ENCODE data around the gene OSMR. TPM values are rescaled to one million over a fixed set of nuclear protein-coding genes. Genes with fewer than 3 reads are reported as not detected.
A peak's percentile ranks its signal among the peaks of the same experiment; 100 is the strongest.

The OSMR gene
- polyA plus RNA-seq, 1 donor from 2014 or later, result not detected

DNA sequence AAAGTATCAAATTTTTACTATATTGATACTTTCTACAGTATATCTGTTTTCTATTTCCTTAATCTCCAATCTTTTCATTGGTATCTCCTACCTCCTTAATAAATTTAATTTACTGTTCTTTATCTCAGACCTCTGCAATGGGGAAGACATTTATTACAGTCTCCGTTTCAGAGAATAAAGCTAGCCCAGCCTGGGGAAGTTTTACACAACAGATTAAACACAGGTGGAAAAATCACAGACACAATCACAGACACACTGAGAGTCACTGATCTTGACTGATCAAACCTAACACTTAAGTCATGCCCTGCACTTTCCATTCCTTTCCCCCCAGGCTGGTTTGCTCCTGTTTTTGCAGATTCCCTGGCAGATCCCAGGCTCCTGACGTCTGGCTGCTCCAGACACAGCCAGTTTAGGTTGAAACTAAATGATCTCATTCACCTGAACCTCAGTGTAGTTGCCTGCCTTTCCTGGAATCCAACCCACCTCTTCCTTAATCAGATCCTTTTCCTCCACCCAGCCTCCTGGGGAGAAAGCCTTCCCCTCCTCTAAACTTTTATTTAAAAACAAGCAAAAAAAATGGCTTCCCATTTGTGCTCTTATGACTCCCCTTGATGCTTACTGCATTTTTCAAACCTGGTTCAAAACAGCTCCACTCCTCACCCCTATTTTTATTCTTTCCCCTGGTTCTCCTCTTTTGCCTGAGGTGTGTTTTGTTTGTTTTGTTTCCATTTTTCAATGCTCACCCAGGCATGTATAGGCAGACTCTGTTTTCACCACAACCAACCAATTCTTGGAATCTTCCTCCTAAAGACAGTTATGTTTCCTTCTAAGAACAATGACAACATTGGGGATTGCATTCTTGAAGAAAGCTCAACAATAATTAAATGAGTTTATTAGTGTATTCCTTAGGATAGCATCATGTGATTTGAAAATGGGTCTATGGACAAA lies 29.5 kb upstream of the OSMR start:
- Mint-ChIP-seq H3K4me3 (no peak overlapping the region), H3K36me3 (no peaks in the 10 kb centered on the region), H3K27ac (no peak overlapping the region), H3K27me3 (peaks cover 6% of the 10 kb centered on the region), H3K9me3 (no peaks in the 10 kb centered on the region), H3K4me1 (peaks cover 0 to 1% (median 0%) of the 10 kb centered on the region in 3 donors)

- Mint-ChIP-seq H3K27ac (no peak overlapping the region), H3K36me3 (no peaks in the 10 kb centered on the region), H3K4me1 (peaks cover 0 to 1% (median 0%) of the 10 kb centered on the region in 3 donors), H3K9me3 (no peaks in the 10 kb centered on the region), H3K27me3 (no peaks in the 10 kb centered on the region), H3K4me3 (no peak overlapping the region)
These were observed 24.1 kb upstream of the OSMR start for GRCh38 chr5:38821679-38822078.

DNA sequence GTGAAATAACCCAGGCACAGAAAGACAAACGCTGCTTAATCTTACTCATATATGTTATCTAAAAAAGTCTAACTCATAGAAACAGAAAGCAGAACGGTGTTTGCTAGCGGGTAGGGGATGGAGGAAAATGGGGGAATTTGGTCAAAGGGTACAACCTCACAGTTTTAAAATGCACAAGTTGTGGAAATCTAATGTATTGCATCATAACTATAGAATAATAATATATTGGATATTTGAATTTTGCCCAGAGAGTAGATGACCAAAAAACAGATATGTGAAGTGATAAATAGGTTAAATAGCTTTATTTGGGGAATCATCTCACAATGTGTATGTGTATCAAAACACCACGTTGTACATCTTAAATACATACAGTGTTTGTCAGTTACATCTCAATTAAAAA lies 22.3 kb upstream of the OSMR start:
- Mint-ChIP-seq H3K9me3 (peaks cover 0 to 1% (median 0%) of the 10 kb centered on the region in 3 donors), H3K27ac (no peak overlapping the region), H3K27me3 (peaks cover 1% of the 10 kb centered on the region), H3K4me1 (no peaks in the 10 kb centered on the region), H3K36me3 (no peaks in the 10 kb centered on the region), H3K4me3 (no peak overlapping the region)

DNA sequence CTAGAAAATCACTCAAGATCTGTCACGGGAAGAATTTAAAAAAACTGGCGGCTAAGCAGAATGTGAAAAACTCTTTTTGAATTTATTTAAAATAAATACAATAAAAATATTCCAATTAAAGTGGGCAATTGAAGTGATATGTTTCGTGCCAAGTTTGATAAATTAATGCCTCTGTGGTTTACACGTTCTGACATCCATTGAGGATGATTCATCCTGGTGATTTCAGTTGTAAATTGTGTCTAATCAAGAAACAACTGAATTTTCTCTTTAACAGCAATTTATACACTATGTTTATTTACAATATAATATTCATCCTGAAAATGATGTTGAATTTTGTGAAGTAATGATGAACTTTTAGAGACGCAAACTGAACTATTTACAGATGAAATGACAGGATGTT lies 21.0 kb upstream of the OSMR start:
- Mint-ChIP-seq H3K27me3 (peaks cover 3% of the 10 kb centered on the region), H3K4me1 (no peaks in the 10 kb centered on the region), H3K36me3 (no peaks in the 10 kb centered on the region), H3K4me3 (no peak overlapping the region), H3K9me3 (peaks cover 0 to 1% (median 0%) of the 10 kb centered on the region in 3 donors), H3K27ac (no peak overlapping the region)

DNA sequence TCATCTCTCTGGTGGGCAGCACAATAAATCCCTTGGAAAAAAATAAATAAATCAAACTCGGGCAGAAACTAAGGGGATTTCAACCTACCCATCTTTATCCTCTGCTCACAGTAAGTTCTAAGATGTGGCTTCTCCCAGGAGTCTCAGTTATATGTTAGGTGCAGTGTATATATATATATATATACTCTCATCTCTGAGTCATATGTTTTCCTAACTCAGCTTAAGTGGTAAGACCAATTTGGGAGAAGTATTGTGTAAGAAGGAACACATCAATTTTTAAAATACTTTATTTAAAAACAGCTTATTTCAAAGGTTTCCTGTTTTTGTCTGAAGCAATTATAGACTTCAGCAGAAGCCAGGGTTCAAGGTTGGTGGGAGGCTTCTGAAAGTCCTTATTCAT lies 20.3 kb upstream of the OSMR start:
- H3K4me1 Mint-ChIP-seq, result no peaks in the 10 kb centered on the region
- H3K27me3 Mint-ChIP-seq, result peaks cover 3% of the 10 kb centered on the region
- H3K4me3 Mint-ChIP-seq, result no peak overlapping the region
- H3K9me3 Mint-ChIP-seq, result peaks cover 0 to 1% (median 0%) of the 10 kb centered on the region in 3 donors
- H3K36me3 Mint-ChIP-seq, result no peaks in the 10 kb centered on the region
- no peak overlapping the region for H3K27ac Mint-ChIP-seq

- no peak overlapping the region for H3K4me3 Mint-ChIP-seq
- H3K4me1 Mint-ChIP-seq, result no peaks in the 10 kb centered on the region
- H3K27me3 Mint-ChIP-seq, result peaks cover 5% of the 10 kb centered on the region
- H3K36me3 Mint-ChIP-seq, result no peaks in the 10 kb centered on the region
- H3K27ac Mint-ChIP-seq, result no peak overlapping the region
- H3K9me3 Mint-ChIP-seq, result peaks cover 0 to 1% (median 0%) of the 10 kb centered on the region in 3 donors
These were observed 18.3 kb upstream of the OSMR start for GRCh38 chr5:38827525-38827924.

GRCh38 chr5:38830521-38831051 lies 15.2 kb upstream of the OSMR start:
- Mint-ChIP-seq H3K36me3 (no peaks in the 10 kb centered on the region), H3K27me3 (peaks cover 7% of the 10 kb centered on the region), H3K4me3 (no peak overlapping the region), H3K9me3 (peaks cover 0 to 1% (median 0%) of the 10 kb centered on the region in 3 donors), H3K27ac (no peak overlapping the region), H3K4me1 (no peaks in the 10 kb centered on the region)

DNA sequence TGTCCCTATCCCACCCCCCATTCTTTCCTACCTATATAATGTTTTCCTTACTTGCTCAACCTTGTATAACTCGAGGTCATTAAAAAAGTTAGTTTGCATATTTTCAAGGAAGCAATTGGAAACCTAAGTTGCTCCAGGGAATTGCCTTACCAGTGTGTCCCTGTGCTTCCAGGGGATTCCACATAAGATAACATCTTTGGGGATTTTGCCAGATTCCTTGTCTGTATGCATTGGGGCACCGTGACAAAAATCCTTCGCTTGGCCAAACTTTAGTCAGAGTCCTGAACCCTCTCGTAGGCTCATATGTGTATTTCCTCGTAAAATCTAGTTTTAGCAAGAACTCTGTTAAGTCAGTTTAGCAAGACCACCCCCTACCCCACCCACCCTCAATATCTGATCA lies 14.7 kb upstream of the OSMR start:
- H3K36me3 Mint-ChIP-seq, result no peaks in the 10 kb centered on the region

GRCh38 chr5:38831909-38832308 lies 13.9 kb upstream of the OSMR start:
- no peaks in the 10 kb centered on the region for H3K9me3 Mint-ChIP-seq
- peaks cover 12% of the 10 kb centered on the region for H3K27me3 Mint-ChIP-seq
- no peaks in the 10 kb centered on the region for H3K4me1 Mint-ChIP-seq
- no peak overlapping the region for H3K4me3 Mint-ChIP-seq
- no peaks in the 10 kb centered on the region for H3K36me3 Mint-ChIP-seq
- no peak overlapping the region for H3K27ac Mint-ChIP-seq

More for the DNA sequence above, 14.7 kb upstream of the OSMR start:
- peaks cover 0 to 1% (median 0%) of the 10 kb centered on the region in 3 donors for H3K9me3 Mint-ChIP-seq
- peaks cover 13% of the 10 kb centered on the region for H3K27me3 Mint-ChIP-seq
- no peak overlapping the region for H3K27ac Mint-ChIP-seq
- H3K4me1 Mint-ChIP-seq, result no peaks in the 10 kb centered on the region
- H3K4me3 Mint-ChIP-seq, result no peak overlapping the region

DNA sequence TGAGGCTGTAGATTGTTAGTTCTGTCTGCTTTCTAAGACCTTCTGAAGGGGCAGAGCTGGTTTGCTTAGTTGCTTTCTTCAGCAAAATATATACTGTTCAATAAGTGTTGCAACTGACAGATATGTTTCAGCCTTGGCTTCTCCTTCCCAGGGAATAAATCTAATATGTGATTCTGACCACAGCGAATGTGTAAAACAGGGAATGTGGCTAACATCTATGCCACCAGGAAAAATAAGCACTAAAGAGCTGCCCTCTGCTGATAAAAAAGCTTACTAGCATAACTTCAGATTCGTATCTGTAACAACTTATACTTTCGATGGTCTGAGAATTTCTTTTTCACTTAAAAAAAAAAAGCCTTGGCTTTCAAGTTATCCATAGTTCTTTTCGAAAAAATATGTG lies 13.0 kb upstream of the OSMR start:
- no peak overlapping the region for H3K27ac Mint-ChIP-seq
- H3K4me3 Mint-ChIP-seq, result no peak overlapping the region
- H3K36me3 Mint-ChIP-seq, result no peaks in the 10 kb centered on the region
- no peaks in the 10 kb centered on the region for H3K4me1 Mint-ChIP-seq
- H3K27me3 Mint-ChIP-seq, result peaks cover 12% of the 10 kb centered on the region
- H3K9me3 Mint-ChIP-seq, result no peaks in the 10 kb centered on the region

GRCh38 chr5:38835887-38836286 lies 9.9 kb upstream of the OSMR start:
- Mint-ChIP-seq H3K4me3 (no peak overlapping the region), H3K36me3 (peaks cover 4% of the 10 kb centered on the region), H3K4me1 (no peaks in the 10 kb centered on the region), H3K9me3 (no peaks in the 10 kb centered on the region), H3K27me3 (peaks cover 11% of the 10 kb centered on the region), H3K27ac (no peak overlapping the region)

DNA sequence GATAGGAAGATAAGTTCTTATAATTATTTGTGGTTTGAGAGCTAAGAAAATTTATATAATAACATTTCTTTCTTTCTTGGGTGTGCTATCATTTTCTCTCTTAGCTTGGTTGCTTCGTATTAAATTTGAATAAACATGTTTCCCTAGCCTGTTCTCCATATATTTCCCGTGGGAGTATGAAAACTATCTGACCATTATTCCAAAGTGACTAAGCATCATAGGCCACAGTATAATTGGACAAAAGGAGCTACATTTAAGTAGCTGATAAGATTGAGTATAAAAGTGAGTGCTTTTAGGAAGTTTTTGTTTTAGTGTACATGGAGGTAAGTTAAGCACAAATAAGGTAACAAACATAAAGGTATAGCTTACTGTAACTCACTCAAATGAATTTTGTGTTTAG lies 8.4 kb upstream of the OSMR start:
- H3K9me3 Mint-ChIP-seq, result no peaks in the 10 kb centered on the region
- H3K27ac Mint-ChIP-seq, result no peak overlapping the region
- no peaks in the 10 kb centered on the region for H3K4me1 Mint-ChIP-seq
- H3K27me3 Mint-ChIP-seq, result peaks cover 13% of the 10 kb centered on the region
- H3K36me3 Mint-ChIP-seq, result peaks cover 4% of the 10 kb centered on the region
- no peak overlapping the region for H3K4me3 Mint-ChIP-seq

GRCh38 chr5:38837932-38838331 lies 7.9 kb upstream of the OSMR start:
- no peaks in the 10 kb centered on the region for H3K4me1 Mint-ChIP-seq
- peaks cover 0 to 2% (median 0%) of the 10 kb centered on the region in 3 donors for H3K9me3 Mint-ChIP-seq
- H3K27me3 Mint-ChIP-seq, result peaks cover 17% of the 10 kb centered on the region
- peaks cover 4% of the 10 kb centered on the region for H3K36me3 Mint-ChIP-seq
- no peak overlapping the region for H3K4me3 Mint-ChIP-seq
- no peak overlapping the region for H3K27ac Mint-ChIP-seq

- Mint-ChIP-seq H3K4me1 (peaks cover 0 to 5% (median 0%) of the 10 kb centered on the region in 3 donors), H3K27me3 (peaks cover 44% of the 10 kb centered on the region), H3K27ac (no peak overlapping the region), H3K9me3 (peaks cover 0 to 2% (median 2%) of the 10 kb centered on the region in 3 donors), H3K36me3 (peaks cover 4% of the 10 kb centered on the region), H3K4me3 (no peak overlapping the region)
These were observed 2.1 kb upstream of the OSMR start for GRCh38 chr5:38843665-38844064.

DNA sequence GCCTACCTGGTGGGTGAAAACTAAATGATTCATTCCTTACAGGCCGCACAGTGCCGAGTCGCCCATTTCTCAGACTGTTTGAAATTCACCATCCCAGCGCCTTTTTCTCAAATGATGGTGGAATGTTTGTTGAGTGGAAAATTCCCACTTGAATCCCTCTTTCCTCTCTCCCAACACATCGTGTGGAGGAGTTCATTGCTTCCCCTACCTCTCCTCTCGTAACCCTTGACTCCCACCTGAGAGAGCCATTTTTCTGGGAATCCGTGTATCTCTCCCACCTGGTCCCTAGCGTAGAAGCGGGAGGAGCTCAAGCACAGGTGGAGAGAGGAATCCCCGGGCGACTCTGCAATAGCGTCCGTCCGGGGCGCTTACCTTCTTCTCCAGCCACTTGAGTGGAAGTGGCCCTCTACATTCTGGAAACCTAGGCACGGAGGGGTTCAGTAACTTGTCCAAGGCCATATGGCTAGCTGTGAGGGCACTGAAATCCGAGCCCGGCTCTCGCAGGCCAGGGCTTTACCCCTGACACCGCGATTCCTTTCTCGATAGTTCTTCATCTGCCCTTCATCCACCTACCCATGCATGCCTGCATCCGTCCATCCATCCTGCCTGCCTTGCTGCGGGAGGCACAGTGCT lies 683 bp downstream of the OSMR start:
- H3K9me3 Mint-ChIP-seq, result peaks cover 0 to 10% (median 6%) of the 10 kb centered on the region in 3 donors
- H3K27me3 Mint-ChIP-seq, result peaks cover 44% of the 10 kb centered on the region
- H3K27ac Mint-ChIP-seq, result no peak overlapping the region
- H3K36me3 Mint-ChIP-seq, result no peaks in the 10 kb centered on the region
- peaks cover 0 to 5% (median 0%) of the 10 kb centered on the region in 3 donors for H3K4me1 Mint-ChIP-seq
- peak overlapping the region in 1 of 4 donors; percentile 48 for H3K4me3 Mint-ChIP-seq
